RKO (cell line): Measurements from ENCODE around the gene PLEKHA6.

ENCODE experiments used
- DNase-seq: peaks from one replicate; pipeline ENCODE4 v3.0.0-alpha.2; 2016; ENCODE audit warnings: low spot score

The PLEKHA6 gene

DNA sequence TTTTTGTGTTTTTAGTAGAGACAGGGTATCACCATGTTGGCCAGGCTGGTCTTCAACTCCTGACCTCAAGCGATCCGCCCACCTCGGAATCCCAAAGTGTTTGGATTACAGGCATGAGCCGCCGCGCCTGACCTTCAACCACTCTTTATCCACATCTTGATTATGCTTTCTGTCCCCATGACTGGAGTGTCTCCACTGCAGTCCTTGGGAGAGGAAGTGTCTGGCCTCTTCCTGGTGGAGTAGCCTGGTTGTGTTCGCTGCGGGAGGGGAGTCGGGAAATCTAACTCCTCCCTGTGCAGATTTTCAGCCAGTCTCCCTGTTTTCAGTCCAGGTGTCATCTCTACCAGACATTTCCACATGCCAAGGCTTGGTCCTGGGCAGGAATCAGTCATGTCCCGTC, 173.1 kb downstream of the PLEKHA6 start:
- no peak for DNase-seq

DNA sequence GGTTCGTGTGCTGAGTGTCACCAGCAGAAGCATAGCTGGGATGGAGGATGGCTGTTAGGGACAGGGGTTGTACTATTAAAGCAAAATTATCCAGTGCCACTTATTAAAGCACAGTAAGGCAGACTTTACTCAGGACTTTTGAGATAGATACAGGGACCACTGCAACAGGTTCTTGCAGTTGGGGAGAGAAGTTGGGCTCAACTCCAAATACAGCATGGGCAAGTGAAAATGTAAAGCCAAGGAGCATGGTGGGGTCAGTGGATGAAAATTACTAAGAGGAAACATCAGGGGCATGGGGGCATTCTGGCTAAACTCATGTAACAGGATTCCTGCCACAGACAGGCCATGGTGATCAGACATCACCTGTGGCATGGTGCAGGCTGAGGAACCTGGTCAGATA, 178.6 kb downstream of the PLEKHA6 start:
- DNase-seq: no peak

DNA sequence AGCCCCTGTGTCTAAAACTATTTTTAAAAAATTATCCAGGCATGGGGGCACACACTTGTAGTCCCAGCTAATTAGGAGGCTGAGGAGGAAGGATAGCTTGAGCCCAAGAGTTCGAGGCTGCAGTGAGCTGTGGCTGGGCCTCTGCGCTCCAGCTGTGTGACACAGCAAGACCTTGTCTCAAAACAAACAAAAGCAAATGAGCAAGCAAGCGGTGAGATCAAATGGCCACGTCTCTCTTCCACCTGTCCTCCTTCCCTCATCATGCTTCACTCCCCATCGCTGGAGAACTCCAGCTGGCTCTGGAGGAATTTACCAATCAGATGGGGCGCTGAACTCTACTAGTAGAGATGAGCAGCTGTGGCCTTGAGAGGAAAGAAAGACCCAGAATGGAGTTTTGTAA, 179.6 kb downstream of the PLEKHA6 start:
- DNase-seq: no peak

DNA sequence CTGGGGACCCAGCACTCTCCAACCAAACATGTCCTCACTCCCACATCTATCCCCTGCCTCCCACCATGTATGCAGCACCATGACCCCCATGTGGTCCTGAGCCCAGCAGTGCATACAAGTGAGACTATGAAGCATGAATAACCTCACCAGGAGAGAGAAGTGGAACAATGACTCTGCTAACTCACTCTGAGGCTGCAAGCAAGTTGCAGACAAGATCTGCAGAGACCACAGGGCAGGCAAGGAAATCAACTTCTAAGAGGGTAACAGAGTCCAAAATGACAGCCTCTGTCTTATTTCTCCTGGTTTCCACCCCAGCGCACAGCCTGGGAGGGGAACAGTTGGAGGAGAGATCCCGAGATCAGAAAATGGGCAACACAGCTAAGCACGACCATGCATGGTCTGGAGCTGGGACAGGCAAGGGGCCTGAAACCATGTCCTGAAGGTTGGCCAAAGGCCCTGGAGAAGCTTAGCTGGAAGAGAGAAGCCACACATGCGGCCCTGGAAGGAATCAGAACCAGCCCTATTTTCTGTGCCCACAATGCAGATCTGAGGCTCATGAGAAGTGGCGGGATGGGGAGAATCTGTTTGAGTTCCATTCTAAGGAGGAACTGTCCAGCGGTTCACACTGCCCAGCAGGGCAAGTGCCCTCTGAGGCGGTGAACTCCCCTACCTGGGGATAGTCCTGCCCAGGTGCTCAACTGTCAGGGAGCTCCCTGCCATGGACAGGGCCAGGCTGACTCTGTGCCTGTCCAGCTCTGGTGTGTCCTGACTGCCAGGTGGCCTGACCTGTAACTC, 181.0 kb downstream of the PLEKHA6 start:
- DNase-seq: no peak

DNA sequence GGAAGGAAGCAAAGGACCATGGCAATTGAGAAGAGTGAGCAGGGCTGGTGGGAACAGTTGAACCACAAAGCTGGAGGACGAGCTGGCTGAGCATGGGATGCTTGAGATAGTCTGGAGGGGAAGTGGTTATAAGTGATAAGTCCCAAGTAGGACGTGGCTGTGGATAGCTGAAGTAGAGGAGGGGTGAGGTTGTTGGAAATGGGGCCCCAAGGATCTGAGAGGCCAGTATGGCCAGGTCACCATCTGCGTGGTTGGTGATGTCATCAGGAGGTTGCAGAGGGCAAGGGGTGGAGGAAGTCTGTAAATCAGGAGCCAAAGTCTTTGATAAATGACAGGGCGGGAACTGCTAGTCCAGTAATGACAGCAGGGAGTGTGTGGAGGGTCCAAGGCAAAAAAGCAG, 182.6 kb downstream of the PLEKHA6 start:
- DNase-seq: no peak

DNA sequence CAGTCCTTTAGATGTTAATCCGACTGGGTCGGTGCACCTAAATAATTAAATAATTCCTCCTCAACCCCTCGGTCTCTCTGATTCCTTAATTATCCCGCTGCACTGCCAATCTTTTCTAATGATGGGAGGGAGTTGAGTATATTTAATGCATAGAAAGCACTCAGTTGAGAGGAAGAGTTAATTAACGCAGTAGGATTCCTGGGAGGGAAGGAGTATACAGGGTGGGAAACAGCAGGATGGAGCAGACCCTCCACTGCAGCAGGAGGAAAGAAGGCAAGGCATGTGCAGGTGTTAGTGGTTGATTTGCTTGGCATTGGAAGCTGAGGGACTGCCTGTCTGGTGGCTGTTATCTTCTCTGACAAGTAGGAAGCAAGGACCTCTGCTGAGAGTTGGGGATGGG, 183.7 kb downstream of the PLEKHA6 start:
- DNase-seq: no peak

DNA sequence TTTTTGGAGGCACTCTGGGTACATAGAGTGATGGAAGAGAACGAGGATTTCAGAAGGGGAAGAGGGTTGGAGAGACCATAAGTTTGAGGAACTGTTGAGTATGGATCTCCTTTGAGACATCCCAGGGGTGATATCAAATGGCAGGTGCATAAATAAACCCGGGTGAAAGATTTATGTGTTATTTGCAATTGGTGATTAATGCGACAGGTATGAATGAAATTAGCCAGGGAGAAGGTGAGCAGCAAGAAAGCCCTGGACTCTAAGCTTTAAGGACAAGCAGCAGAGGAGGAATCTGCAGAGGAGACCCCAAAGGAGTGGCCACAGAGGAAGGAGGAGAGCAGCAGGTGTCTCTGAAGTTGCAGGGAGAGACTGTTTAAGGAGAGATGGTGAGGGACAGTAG, 184.8 kb downstream of the PLEKHA6 start:
- no peak for DNase-seq

DNA sequence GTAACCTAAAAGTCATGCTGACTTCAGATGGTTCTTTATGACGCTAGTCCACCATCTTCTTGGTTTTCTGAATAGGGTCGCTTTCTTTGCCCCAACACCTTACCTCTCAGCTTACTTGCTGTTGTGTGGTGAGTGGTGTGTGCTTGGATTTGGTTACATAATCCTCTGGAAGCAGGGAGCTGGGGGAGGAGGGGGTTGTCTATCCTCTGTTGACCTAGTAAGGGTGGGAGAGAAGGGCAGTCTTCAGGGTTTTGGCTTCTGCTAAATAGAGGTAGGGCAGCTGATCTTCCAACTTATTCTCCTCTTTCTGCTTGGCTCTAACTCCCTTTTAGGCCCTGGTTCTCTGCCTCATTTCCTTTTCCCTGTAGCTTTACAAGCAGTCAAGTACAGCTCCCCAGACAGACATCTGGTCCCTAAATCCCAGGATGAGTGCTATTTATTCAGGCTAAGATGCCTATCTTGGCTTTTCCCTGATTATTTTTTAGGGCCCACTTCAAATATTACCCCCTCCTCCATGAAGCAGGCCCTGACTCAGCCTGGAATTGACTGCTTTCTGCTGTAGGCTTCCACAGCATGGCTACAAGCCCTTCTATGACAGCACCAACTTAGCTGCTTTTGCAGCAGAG, 187.2 kb downstream of the PLEKHA6 start:
- no peak for DNase-seq

DNA sequence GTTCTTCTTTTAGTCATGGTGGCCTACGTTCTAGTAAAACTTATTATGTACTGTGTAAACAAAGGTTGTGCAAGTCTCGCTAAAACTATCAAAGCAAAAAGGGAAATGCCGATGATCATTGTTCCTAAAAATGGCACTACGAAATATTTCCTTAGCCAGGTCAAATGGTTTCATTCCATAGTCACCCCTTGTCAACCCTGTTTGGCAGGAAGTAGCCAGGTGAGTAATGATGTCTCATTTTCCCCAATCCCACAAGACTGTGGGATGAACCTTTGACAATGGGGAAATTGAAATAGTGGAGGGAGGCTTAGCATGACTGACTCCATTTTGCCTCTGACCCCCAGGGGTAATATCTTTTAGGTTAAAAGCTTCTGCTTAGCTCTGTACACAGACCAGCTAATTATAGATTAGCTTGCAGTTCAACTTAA, 188.0 kb downstream of the PLEKHA6 start:
- peak; percentile 85 for DNase-seq

DNA sequence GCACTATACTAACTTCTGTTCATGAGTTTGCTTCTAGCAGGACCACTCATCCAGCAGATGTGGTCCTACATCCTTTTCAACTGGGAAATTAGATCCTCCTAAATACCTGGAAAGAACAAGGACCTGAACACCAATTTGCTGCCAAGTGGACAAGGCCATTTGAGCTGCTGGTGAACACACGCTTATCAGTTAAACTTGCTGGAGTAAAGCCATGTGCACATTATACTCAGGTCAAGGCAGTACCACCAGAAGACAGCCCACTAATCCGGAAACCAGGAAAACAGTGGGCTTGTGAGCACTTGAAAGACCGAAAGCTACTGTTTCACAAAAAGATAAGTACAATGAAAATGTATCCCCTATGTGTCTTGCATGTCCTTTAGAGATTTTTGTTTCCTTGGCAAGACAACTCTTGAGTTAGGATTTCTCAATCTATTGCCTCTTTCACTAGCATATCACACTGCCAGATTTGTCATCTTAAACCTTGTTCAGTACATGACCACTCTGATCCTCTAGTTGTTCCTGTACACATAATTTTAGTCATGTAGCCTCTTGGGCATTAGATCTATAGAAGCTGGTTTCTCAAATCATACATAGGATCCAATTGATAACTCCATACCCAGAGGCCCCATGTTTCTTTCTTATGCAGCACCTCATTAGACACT, 189.1 kb downstream of the PLEKHA6 start:
- DNase-seq: no peak

DNA sequence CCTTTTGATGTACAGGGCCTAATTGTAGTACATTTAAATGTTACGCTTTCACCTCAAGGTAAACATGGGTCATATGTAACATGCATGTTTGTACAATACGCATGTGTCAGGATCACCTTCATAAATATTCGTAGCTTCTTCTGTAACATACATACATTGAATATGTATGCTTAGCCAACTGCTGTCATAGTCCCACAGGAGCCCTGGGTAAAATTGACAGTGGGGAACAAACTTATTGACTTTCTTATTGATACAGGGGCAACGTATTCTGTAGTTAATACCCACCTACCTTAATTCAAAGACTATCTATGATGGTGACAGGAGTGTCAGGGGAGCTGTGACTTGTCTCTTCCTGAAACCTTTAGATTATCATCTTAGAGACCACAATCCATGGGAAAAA, 189.9 kb downstream of the PLEKHA6 start:
- no peak for DNase-seq
